GM10266 (cell line): ENCODE data around the gene NANOS1.
A peak's percentile ranks its signal among the peaks of the same experiment; 100 is the strongest.

ENCODE experiments used
- DNase-seq: peaks from one replicate; pipeline ENCODE4 v3.0.0; 2012; ENCODE audit errors: extremely low spot score
- TF ChIP-seq, protein P1 (sequence below): IDR thresholded peaks from 2 replicates; pipeline ENCODE4 v1.5.1; 2012; ENCODE audit warnings: mild to moderate bottlenecking, low read depth; ENCODE audit not compliant: control insufficient read depth, insufficient read depth; ENCODE audit errors: missing control alignments

The NANOS1 gene

DNA sequence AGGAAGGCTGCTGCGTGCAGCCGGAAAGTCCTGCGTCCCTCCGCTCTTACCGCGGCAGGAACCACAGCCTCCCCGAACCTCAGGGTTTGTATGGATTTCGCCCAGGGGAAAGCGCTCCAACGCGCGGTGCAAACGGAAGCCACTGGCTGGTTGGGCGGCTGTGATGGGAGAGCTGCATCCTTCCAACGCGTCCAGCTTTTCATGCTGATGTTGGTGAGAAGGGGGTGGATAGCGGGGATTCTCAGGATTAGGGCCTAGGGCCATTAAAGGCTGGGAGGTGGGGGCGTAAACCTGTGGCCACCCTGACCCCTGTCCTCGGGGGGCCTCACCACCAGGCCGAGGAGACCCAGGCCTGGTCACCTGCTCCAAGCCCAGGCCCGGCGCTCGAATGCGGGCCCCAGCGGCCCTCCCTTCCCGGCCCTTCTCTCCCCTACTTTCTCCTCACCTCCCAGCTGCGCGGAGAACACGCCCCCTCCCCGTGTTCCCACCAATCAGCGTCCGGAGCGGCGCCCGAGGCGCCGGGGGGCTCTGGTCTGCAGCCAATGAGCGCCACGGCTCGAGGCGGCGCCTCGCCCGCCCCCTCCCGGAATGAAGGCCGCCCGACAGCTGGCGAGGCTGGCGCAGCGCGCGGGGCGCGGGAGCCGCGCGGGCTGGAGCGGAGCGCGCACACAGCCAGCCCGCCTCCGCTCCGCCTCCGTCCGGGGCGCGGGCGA is 458 bp upstream of the NANOS1 start:
- peak; percentile 95 for DNase-seq
- TF ChIP-seq, protein P1, sequence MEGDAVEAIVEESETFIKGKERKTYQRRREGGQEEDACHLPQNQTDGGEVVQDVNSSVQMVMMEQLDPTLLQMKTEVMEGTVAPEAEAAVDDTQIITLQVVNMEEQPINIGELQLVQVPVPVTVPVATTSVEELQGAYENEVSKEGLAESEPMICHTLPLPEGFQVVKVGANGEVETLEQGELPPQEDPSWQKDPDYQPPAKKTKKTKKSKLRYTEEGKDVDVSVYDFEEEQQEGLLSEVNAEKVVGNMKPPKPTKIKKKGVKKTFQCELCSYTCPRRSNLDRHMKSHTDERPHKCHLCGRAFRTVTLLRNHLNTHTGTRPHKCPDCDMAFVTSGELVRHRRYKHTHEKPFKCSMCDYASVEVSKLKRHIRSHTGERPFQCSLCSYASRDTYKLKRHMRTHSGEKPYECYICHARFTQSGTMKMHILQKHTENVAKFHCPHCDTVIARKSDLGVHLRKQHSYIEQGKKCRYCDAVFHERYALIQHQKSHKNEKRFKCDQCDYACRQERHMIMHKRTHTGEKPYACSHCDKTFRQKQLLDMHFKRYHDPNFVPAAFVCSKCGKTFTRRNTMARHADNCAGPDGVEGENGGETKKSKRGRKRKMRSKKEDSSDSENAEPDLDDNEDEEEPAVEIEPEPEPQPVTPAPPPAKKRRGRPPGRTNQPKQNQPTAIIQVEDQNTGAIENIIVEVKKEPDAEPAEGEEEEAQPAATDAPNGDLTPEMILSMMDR = peak; percentile 18

DNA sequence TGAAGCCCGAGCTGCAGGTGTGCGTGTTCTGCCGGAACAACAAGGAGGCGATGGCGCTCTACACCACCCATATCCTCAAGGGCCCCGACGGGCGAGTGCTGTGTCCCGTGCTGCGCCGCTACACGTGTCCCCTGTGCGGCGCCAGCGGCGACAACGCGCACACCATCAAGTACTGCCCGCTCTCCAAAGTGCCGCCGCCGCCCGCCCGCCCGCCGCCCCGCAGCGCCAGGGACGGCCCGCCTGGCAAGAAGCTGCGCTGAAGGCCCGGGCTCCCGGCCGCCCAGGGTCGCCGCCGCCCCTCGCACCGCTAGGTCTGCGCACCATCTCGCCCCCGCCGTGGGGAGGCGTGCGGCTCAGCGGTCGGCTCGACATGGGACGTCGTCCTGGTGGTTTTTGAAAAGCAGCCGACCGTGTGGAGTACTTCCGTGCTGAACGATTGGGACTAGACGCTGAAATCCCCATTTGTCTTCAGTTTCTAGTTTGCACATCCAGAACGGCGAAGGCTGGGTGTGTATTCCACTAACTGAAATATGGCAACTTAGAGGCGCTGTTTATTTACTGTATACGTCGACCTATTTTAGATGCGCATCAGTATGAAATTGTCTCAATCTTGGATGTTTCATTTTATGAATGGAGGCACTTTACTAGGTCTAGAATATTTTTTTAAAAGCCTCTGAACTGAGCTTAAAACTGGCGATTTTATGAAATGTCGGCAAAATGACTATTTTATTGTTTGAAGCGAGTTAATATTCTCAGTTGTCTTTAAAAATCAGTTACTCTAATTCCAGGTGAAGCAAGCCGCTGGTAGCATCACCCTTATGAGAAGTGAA is 1.1 kb downstream of the NANOS1 start:
- DNase-seq = peak; percentile 84
- TF ChIP-seq, protein P1 = peak; percentile 14

DNA sequence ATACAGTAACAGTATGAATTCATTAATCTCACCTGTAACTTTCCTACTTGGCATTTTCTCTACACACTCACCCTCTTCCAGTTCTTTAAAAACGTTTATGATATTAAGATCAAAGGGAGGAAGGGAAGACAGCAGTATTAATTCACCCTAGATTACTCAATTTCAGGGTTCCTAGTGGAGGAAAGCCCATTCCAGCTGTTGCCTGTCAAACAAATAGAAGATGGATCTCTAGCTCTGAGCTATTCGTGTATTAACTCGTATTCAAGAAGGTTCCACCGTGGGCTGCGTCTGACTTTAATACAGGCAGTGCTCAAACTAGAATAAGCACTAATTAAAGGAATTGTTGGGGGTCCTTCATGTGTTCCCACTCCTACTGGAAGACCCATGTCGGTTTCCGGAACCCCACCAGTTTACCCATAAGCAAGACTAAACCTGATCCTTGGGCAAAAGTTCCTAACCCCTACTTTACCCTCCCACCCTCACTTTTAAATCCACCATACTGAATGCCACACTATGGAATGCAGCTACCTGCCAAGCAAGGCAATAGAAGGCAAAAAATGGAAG is 2.1 kb downstream of the NANOS1 start:
- TF ChIP-seq, protein P1 = no peak
- no peak for DNase-seq

DNA sequence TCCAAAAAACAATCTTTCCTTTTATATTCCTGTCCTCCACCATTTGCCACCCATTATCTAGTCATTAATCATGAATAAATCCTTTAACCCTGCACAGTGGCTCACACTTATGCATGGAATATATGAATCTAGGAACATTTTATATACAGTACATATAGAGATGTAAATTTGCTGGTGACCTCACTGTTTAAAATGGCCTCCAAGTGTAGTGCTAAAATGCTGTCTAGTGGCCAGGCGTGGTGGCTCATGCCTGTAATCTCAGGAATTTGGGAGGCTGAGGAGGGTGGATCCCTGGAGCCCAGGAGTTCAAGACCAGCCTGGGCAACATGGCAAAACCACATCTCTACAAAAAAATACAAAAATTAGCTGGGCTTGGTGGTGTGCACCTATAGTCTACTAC is 9.6 kb downstream of the NANOS1 start:
- TF ChIP-seq, protein P1 = no peak

DNA sequence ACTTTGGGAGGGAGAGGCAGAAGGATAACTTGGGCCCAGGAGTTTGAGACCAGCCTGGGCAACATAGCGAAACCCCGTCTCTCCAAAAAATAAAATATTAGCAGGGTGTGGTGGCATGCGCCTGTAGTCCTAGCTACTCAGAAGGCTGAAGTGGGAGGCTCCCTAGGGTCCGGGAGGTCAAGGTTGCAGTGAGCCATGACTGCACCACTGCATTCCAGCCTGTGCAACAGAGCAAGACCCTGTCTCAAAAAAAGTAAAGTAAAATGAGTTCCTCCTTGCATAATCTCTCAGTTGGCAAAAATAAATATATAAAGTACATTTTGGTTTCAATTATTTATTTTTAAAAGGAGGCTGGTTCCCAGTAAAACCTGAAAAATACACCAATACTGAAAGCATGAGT is 11.8 kb downstream of the NANOS1 start:
- no peak for DNase-seq
- TF ChIP-seq, protein P1 = no peak

More for the DNA sequence above, 9.6 kb downstream of the NANOS1 start:
- DNase-seq = no peak

DNA sequence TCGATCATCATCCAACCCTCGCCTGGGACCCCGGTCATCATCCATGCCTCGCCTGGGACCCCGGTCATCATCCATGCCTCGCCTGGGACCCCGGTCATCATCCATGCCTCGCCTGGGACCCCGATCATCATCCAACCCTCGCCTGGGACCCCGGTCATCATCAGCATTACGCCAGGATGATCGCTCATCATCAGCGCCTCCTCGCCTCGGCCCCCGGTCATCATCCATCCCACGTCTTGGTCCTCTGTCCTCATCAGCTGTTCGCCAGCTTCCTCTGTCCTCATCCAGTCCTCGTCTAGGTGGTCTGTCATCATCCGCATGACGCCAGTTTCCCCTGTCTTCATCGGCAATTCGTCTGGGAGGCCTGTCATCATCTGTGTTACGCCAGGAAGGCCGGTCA is 12.7 kb downstream of the NANOS1 start:
- TF ChIP-seq, protein P1 = no peak
- no peak for DNase-seq
